ENCODE results near the gene SETBP1.
A peak's percentile ranks its signal among the peaks of the same experiment; 100 is the strongest.

Gene SETBP1

DNA sequence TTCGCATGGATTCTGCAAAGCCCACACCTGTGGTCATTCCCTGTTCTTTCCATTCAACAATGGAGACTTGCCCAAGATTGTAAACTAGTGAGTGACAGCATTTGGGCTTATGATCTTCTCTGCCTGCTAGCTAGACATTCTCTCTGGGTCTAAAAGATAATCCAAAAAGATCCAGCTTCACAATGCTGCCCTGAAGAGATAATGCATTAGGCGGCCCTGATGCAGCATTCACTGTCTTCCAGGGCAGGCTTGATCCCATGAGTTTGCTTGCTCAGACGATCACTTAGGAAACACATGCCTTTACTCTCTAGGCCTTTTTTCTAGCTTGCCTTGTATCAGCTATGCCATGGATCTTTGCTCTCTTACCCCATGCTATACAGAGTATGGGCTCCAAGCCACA, 196.1 kb downstream of the SETBP1 start:
- DNase-seq (ENCODE audit: low read depth) = no peak

DNA sequence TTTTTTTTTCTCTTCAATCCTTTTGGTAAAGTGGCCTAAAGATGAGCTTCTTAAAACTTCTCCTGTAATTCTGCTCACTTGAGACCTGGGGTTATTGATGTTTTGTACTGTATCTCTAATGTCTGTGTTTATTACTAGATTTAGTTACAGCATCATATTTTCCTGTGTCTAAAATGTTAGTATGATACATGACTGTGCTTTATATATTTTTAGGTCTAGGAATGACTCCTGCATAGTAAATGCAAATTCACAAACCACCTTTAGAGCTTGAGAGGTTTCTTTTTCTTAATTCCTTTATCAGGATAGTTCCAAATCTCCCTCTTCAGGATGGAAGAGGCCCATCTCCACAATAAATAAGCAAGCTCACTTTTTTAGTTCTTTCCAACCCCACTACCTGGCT, 197.6 kb downstream of the SETBP1 start:
- DNase-seq (ENCODE audit: low read depth) = no peak

DNA sequence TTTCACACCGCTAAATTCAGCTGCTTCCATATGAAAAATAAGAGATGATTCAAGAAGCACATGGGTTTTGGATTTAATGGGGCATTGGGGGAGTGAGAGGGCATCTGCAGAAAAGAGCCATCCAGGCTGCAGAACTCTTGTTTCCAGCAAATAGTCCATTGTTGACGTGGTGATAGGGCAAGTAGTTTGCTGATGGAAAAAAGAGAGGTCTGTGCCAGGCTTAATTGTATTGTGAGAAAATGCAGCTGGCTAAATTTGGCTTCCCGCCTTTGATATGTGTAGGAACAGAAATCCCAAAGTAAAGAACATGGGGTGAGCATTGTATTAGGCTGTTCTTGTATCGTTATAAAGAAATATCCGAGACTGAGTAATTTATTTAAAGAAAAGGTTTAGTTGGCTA, 199.5 kb downstream of the SETBP1 start:
- DNase-seq (ENCODE audit: low read depth) = no peak

DNA sequence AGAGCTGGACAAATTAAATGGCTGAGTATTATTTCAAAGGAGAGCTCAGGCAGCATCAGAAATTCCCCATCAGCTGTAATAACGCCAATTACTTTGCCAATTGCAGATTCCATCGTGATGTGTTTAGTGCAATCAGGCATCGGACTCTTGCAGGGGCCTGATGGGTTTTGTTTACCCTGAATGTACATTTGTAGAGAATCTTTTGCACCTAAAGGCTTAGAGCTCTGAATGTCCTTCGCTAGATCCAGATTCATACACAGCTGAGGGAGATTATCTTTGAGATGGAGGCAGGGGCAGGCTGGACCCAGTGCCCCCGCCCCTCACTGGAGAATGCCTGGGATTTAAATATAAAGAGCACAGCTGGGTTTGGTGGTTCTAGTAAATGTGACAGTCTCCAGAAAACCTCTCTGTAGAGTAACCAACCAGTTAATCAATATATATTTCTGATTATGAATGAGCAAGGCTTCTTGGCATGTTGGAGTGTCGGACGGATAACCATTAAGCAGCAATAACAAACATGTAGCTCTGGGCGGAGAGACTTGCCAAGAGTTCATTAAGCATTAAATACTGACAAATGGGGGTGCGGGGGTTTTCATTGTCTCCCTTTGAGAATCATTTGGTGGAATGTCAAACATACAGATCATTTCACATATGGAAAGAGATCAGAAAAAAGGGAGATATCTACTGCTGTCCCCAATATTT, 200.9 kb downstream of the SETBP1 start:
- DNase-seq (ENCODE audit: low read depth) = no peak

DNA sequence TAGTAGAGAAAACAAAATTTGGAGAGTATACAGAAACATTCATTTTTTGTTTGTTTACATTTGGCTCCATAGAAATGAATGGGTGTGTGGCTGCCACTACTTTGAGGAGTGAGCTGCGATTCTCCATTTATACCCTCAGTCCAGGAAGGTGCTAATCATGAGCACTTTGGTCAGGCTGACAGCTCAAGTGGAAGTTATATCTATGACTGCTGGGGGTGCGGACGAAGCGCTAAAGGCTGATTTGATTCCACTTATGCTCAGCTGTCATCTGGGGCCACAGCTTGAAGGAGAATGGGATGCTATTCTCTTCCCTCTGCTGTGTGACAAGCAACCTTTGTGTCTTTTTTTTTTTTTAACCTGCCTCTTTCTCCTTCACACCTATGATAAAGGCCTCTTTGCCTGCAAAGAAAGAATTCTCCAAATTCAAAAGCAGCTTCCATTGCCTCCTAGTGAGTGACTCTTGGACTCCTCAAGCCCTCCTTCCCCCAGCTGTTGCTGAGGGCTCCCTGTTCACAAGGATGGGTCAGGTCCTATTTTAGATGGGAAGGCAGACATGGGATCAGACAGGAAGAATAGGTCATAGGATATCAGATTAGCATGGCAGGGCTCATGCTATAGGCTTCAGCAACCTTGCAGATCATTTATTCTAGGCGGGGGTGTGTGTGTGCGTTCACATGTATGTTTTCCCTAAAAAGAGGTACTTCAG, 201.6 kb downstream of the SETBP1 start:
- no peak for DNase-seq (ENCODE audit: low read depth)

DNA sequence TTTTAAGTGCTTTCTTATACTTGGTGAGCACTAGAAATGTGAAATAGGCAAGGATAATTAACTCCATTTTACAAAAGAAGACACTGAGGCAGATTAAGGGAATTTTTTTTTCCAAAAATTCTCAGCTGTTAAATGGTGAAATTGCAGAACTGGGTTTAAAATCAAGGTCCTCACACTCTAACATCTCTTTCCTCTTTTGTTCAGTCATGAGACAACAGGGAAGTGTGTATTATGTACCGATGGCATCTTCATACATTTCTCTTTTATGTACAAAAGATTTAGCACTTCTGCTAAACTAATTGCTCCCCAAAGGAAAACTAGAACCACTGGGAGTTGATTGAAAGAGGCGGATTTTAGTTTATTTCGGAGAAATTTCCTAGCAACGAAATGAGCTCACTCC, 203.0 kb downstream of the SETBP1 start:
- no peak for DNase-seq (ENCODE audit: low read depth)

DNA sequence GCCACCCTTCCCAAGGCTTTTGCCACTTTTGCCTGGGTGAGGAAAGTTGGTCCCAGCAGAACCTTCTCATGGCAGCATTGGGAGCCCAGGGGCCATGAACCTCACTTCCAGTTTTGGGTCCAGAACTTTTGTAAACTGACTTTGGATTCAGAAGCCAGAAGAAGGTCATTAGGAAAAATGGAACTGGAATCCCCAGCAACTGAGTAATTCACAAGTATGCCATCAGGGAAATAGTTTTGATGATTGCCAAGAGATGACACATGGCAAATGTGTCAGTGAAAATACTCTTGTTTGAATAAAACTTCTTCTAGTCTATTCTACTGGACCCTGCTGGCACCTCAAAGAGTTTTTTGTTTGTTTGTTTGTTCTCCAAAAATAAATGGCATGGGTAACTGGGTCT, 203.7 kb downstream of the SETBP1 start:
- DNase-seq (ENCODE audit: low read depth) = no peak

DNA sequence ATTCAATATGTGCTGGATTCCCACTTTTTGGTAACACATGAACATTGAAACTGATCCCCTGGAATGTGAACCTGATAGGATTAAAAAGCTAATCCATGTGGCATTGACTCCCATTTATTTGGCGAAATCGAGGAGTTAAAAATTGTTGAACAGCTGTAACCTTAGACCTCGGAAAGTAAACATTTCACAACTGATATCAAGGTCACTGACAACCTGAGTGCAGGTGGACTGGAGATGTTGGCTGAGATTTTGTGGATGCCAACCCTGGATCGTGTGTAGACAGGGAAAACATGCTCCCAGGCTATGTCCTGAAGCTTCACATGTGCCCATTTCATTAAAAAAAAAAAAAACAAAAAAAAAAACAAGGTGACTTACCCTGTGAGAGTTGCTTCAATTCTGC, 204.8 kb downstream of the SETBP1 start:
- no peak for DNase-seq (ENCODE audit: low read depth)

DNA sequence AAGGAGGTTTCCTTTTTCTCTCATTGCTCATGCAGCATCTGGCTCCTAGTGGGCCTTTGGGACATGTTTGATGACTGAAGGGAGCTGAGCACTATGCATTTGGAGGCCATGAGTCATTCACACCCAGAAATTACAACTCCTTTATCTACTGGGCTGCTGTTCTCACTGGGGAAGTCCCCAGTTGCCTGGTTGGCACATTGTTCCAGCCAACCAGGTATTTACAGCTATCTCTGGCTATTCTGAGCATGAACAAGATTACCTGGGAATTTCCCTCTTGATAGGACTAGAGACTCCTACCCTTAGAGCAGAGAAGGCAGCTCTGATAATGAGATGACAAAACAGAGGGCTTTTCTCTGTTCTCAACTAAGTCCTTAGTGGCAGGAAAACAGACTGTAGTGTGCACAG, 206.5 kb downstream of the SETBP1 start:
- peak; percentile 24 for DNase-seq (ENCODE audit: low read depth)

DNA sequence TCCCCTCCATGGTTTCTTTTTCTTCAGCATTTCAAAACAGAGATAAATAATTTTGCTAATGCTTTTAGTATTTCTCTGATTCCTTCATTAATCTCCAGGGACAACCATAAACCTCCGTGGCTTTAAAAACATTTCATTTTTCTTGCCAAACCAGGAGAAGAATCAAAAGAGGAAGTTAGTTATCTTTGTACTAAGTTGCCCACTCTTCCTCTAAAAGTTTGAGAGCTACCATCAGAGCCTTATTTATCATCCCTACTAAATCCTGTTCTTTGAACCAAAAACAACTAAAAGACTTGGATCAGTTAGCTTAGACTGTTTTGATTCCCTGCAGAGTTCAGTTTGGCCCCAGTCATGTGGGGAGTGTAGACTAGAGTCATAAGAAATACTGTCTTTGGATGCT, 208.4 kb downstream of the SETBP1 start:
- DNase-seq (ENCODE audit: low read depth) = no peak

DNA sequence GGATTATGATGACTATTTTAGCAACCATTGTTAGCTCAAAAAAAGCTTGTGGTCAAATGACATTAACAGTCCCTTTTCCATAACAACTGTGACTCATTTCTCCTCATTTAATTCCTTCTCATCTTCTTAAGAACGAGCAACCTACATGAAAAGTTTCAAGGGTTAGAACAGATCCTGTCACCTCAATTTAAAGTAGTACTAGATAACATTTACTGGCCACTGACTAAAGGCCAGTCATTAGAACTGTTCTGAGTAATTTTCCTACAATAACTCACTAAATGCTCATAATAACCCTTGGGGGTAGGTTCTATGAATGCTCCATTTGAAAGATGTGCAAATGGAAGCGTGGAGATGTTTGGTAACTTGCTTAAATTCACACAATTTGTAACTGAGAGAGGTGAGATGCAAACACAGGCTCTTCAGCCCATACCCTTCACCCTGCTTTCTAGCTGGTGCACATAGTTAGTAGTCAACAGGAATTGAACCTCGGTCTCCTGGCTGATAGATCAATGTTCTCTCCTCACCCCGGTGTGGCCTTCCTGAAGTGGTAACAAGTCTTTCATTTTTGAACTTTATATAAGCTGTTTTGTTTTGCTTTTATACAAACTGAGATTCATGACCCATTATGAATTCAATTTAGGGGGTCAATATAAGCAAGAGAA, 212.5 kb downstream of the SETBP1 start:
- DNase-seq (ENCODE audit: low read depth) = no peak

DNA sequence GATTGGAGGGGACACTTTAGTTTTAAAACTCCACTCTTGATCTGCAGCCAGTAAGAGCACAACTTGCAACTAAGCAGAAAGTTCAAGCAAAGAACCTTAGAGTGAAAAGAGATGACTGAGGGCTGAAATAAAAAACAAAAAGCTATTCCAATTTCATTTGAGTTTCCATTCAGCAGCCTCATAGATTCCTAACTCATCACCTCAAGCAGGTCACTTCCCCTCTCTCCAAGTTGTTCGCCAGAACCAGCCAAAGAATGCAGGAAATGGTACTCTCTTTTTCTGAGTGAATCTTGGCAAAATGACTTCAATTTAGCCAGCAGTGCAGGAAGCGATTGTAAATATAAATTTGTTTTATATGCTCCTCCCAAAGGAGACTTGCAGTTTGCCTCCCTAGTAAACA, 213.3 kb downstream of the SETBP1 start:
- no peak for DNase-seq (ENCODE audit: low read depth)

DNA sequence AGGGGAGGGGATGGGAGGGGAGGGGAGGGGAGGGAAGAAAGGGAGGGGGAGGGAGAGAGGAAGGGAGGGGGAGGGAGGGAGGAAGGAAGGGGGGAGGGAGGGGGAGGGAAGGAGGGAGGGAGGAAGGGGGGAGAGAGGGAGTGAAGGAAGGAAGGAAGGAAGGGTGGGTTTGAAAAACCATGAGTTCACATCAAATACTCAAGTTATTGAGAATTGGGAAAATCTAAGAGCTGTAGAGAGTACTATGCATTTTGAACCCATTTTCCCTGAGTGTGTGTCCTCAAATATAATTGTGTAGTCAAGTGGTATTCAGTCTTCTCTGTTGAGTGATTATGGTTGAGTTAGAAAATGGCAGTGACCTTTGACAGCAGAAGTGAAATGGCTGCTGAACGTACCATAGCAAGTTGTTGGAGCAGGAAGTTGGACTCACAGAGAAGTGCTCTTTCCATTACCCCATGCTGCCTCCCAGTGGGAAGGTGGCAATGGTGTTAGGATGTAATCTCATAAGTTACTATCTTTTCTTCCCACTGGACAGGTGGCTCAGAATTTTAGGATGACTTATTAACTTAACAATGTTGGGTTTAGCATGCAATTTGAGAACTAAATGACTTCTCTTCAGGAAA, 214.6 kb downstream of the SETBP1 start:
- peak; percentile 10 for DNase-seq (ENCODE audit: low read depth)

DNA sequence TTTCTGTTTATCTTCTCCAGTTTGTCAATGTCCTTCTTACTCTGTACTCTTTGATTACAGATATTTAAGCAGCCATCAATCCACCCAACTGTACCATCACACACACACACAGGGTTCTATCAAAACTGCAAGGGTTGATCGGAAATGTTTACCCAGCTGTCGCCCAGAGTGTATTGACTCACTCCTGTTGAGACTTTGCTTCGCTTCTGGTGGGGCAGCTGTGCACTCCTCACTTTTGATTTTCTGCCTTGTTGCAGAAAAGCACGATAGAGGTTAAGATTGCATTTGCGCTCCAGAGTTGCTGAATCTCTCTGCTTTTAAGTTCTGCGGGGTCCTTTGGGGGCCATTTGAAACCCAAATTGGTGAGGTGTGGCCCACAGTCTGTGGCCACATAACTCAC, 216.2 kb downstream of the SETBP1 start:
- no peak for DNase-seq (ENCODE audit: low read depth)

DNA sequence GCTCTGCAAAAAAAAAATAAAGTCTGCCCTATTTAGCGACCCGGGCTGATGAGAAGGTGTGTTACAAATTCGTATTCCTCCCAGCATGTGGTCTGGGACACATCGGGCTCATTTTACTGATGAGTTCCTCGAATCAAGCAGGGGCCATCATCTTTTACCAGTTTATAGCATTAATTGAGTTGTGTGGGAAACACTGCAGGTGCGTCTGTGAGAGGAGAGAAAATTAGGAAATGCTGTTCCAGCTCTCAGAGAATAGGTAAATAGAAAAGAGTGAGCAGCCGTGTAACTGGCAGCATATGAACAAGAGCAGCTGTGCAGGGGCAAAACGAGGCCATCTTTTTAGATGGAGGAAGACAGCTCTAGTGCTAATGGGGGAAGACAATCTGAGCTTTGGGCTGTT, 216.7 kb downstream of the SETBP1 start:
- no peak for DNase-seq (ENCODE audit: low read depth)

DNA sequence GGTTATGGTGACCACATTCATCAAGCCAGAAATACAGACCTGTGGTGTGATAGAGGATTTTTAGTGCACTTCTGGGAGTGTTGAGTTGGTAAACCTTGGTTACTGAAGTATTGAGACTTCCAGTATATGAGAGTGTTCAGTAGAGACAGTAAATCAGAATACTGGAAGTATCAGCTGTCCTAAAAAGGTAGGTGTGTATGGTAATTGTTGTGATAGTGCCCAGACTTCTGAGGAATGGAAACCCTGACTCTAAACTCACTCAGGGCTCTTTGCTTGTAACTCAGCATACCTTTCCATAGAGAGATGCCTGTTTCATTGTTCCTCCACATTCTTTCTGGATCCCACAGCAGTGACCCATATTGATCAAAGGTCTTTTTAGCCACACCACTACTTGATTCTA, 217.1 kb downstream of the SETBP1 start:
- no peak for DNase-seq (ENCODE audit: low read depth)

DNA sequence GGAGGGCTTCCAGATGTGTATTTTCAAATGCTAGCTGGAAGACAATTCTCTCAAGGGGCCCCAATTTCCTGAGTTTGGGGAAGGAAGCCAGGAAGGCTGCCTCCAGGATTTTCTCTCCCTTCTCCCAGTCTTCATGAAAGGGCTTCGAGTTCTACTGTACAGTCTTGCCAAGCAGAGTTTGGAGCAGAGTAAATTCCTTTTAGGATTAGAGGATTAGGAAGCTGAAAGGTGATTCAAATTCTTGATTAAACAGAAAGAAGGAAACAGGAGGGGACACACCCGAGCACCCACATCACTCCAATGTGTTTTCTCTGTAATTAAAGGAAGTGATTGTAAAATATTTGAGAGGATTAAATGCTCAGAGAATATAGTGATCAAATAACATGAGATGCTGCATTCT, 217.8 kb downstream of the SETBP1 start:
- no peak for DNase-seq (ENCODE audit: low read depth)

DNA sequence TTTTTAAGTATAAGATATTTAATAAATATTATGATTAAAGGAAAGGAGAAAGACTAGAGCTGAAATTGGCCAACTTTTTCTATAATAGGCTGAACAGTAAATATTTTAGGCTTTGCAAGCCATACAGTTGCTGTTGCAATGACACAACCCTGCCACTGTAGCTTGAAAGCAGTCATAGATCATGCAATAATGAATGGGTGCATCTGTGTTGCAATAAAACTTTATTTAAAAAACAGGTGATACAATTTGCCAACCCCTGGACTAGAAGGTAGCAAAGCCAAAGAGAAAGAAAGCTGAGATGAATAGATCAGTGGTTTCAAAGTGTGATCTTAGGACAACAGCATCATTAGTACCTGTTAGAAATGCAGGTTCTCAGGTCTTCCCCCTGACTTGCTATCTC, 219.1 kb downstream of the SETBP1 start:
- DNase-seq (ENCODE audit: low read depth) = no peak

DNA sequence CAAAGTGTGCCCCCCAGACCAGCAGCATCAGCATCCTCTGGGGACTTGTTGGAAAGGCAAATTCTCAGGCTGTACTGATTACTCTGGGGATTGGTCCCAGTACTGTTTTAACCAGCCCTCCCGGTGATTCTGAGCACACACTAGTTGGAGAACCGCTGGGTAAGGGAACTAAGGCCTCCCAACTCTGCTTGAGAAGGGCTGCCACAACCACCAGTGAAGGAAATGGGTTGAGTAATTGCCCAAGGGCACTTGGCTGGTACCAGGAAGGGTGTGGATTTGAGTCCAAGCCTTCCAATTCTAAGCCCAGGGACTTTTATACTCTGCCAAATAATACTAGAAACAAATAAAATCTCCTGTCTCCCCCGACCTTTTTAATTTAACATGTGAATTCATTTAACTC, 219.9 kb downstream of the SETBP1 start:
- DNase-seq (ENCODE audit: low read depth) = no peak

DNA sequence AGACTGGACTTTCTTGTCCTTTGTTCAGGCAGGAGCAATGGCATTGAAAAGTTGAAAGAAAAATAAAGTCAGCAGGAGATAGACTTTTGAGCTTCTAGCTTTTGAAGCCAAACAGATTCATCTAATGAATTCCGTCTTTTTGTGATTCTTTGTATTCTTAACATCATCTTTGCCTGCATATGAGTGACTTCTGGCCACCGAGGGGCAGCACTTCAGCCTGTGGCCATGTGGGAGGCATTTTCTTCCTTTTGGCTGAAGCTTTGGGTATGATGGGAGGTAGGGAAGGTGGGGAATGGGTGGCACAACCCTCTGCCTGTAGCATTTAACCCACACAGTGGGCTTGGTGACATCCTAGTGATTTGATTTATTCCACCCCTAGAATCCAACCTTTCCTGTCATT, 220.6 kb downstream of the SETBP1 start:
- no peak for DNase-seq (ENCODE audit: low read depth)

DNA sequence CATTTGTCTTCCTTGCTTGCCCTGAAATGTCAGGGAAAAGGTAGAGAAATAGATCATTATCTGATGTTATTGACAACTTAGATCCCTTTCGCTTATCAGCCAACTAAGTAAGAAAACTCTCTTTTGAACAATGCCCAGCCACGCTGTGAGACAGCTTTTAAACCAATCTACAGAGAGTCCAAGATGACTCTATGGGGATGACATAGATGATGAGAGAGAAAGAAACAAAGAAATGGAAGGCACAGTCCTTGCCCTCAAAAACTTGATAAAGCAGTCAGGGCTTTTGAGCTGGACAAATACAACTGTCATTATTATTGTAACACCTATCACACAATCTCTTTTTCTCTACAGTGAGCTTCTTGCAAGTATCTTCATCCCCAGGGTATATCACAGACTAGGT, 222.6 kb downstream of the SETBP1 start:
- DNase-seq (ENCODE audit: low read depth) = no peak

DNA sequence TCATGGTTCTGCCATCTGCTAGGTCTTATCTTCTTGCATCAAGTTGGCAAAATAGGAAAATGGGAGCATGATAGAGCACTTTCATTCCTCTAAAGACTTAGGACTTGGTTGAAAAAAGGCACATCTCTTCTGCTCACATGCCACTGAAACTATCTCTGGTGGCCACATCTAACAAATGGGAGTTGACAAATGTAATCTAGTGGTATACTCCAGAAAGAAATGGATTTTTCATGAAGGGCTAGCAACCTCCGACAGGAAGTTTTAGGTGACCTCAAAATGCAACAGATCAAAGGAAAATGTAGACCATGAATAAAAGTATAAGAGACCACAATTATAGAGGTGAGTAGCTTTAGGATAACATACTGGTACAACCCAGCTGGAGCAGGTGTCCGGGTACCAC, 224.1 kb downstream of the SETBP1 start:
- no peak for DNase-seq (ENCODE audit: low read depth)

DNA sequence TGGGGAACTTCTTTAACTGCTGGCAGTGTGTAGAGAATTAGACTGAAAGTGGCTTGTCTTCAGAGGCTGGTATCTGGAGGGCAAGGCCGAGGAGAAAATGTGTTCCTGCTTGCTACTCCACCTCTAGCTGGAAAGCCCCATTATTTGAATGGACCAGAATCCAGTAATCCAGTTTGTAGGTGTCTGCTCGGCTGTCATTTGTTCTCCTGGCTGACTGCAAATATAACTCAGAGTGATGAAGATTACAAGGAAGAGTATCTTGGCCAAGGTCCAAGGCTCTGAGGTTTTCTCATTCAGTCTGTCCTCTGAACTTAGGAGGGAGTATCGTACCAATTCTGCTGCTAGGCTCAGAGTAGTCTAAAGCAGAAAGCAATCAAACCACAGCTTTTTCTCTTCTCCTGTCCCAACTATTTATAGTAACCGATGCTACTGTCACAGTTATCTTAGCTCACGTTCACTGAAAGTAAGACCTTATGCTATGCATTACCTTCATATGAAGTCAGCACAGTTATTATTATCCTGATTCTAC, 228.6 kb downstream of the SETBP1 start:
- no peak for DNase-seq (ENCODE audit: low read depth)
